RWPE2 (cell line): ENCODE results near the gene GALNT7.

ENCODE experiments used
- ATAC-seq: fragments of 200-7000 bp; cut with Tn5 transposase; 3 replicates; pipeline ENCODE4 v1.9.1; 2021; ENCODE audit warnings: low read depth
- DNase-seq: peaks from one replicate; pipeline ENCODE4 v3.0.0-alpha.2; 2020; ENCODE audit warnings: low spot score
- H3K27ac ChIP-seq: fragments of 450-650 bp; 2 replicates; pipeline ENCODE4 v1.5.1; 2017; ENCODE audit warnings: mild to moderate bottlenecking; ENCODE audit not compliant: poor library complexity, severe bottlenecking
- H3K27me3 ChIP-seq: fragments of 250-450 bp; sonication (Bioruptor Pico); 2 replicates; pipeline ENCODE4 v1.5.1; 2021; ENCODE audit warnings: mild to moderate bottlenecking, moderate library complexity; ENCODE audit not compliant: insufficient read depth, poor library complexity, severe bottlenecking
- H3K36me3 ChIP-seq: fragments of 250-450 bp; sonication (Bioruptor Pico); 2 replicates; pipeline ENCODE4 v1.5.1; 2020; ENCODE audit warnings: low read depth, mild to moderate bottlenecking, moderate library complexity
- H3K4me1 ChIP-seq: fragments of 250-450 bp; sonication (Bioruptor Pico); 2 replicates; pipeline ENCODE4 v1.5.1; 2021; ENCODE audit warnings: mild to moderate bottlenecking, moderate library complexity; ENCODE audit not compliant: insufficient read depth, poor library complexity, severe bottlenecking
- H3K4me3 ChIP-seq: fragments of 250-450 bp; sonication (Bioruptor Pico); 2 replicates; pipeline ENCODE4 v1.5.1; 2021; ENCODE audit warnings: mild to moderate bottlenecking, moderate library complexity; ENCODE audit not compliant: severe bottlenecking
- H3K9me3 ChIP-seq: fragments of 250-450 bp; sonication (Bioruptor Pico); 2 replicates; pipeline ENCODE4 v1.5.1; 2021; ENCODE audit warnings: mild to moderate bottlenecking, moderate library complexity; ENCODE audit not compliant: severe bottlenecking
- CTCF ChIP-seq: fragments of 450-650 bp; IDR thresholded peaks from one replicate; pipeline ENCODE4 v1.5.1; 2017; ENCODE audit warnings: mild to moderate bottlenecking, moderate library complexity; ENCODE audit not compliant: poor library complexity, severe bottlenecking

Gene GALNT7

GRCh38 chr4:173332021-173332487 is 163.4 kb downstream of the GALNT7 start:
- H3K27ac ChIP-seq = peak overlapping the region; percentile 89

GRCh38 chr4:173332963-173333657 is 164.5 kb downstream of the GALNT7 start:
- Histone ChIP-seq H3K9me3 (no peaks in the 10 kb centered on the region), H3K27me3 (no peaks in the 10 kb centered on the region), H3K4me1 (peaks cover 30% of the 10 kb centered on the region), H3K27ac (peak overlapping the region; percentile 89), H3K36me3 (peaks cover 57% of the 10 kb centered on the region), H3K4me3 (peak overlapping the region; percentile 97)
- no peak for DNase-seq
- no peak for ATAC-seq
- no peak for TF ChIP-seq CTCF

More at GRCh38 chr4:173332021-173332487, 163.4 kb downstream of the GALNT7 start:
- Histone ChIP-seq H3K27me3 (no peaks in the 10 kb centered on the region), H3K4me1 (peaks cover 30% of the 10 kb centered on the region), H3K36me3 (peaks cover 63% of the 10 kb centered on the region), H3K4me3 (peak overlapping the region; percentile 97), H3K9me3 (no peaks in the 10 kb centered on the region)
- no peak for DNase-seq
- no peak for TF ChIP-seq CTCF
- no peak for ATAC-seq

- no peak for ATAC-seq
- no peaks in the 10 kb centered on the region for H3K27me3 ChIP-seq
- no peak for DNase-seq
- H3K4me3 ChIP-seq = peak overlapping the region; percentile 97
- peak overlapping the region; percentile 89 for H3K27ac ChIP-seq
- peaks cover 30% of the 10 kb centered on the region for H3K4me1 ChIP-seq
- TF ChIP-seq CTCF = no peak
- H3K9me3 ChIP-seq = no peaks in the 10 kb centered on the region
- peaks cover 51% of the 10 kb centered on the region for H3K36me3 ChIP-seq
These were observed 165.1 kb downstream of the GALNT7 start for GRCh38 chr4:173333658-173334084.

GRCh38 chr4:173334085-173334890 is 165.7 kb downstream of the GALNT7 start, which contains the start of gene HMGB2:
Gene HMGB2 (minus strand): TSS chr4:173334358. CDS start chr4:173333649, 709 bp downstream.
- Histone ChIP-seq H3K9me3 (no peaks in the 10 kb centered on the region), H3K36me3 (peaks cover 45% of the 10 kb centered on the region), H3K4me1 (peaks cover 30% of the 10 kb centered on the region), H3K4me3 (peak within 1 kb of the TSS; percentile 97), H3K27me3 (no peaks in the 10 kb centered on the region), H3K27ac (peak within 1 kb of the TSS; percentile 89)
- ATAC-seq (peak; percentile 85), DNase-seq (peak; percentile 100)
- TF ChIP-seq CTCF = no peak
